ENCODE data around the gene PTPRU. TPM values are rescaled to one million over a fixed set of nuclear protein-coding genes. Genes with fewer than 3 reads are reported as not detected.

Gene PTPRU
- polyA plus RNA-seq, 2 of the 4 experiments (the other 2 are of a cell fraction) = 5.7 to 6.1 TPM

DNA sequence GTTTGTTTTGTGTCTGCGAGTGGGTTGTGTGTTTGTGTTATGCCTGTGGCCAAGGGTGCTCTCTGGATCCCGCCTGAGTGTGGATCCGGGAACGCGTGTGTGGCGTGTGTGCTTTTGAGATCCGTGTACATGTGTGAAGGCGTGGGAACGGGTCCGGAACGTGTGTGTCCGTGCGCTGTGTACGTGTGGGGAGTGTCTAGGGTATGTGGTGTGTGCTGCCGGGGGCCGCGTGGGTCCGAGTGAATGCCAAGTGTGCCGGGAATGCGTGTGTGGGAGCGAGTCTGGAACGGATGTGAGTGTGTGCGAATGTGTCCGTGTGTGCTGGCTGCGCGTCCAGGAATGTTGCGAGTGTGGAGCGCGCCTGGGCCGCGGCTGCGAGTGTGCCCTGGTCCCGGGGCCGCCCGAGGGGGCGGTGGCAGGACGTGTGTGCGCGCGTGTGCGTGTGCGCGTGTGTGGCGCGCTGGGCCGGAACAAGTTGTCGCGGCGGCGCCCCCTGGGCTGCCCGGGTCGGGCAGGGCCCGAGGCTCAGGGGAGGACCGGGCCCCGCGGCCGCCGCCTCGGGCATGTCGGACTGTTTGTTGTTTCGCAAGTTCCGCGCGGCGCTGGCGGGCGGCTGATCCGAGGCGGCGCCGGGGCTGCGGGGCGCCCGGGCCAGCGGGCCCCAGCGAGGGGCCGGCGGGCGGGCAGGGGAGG, 953 bp downstream of the PTPRU start (continued):
- TF ChIP-seq, protein P1, sequence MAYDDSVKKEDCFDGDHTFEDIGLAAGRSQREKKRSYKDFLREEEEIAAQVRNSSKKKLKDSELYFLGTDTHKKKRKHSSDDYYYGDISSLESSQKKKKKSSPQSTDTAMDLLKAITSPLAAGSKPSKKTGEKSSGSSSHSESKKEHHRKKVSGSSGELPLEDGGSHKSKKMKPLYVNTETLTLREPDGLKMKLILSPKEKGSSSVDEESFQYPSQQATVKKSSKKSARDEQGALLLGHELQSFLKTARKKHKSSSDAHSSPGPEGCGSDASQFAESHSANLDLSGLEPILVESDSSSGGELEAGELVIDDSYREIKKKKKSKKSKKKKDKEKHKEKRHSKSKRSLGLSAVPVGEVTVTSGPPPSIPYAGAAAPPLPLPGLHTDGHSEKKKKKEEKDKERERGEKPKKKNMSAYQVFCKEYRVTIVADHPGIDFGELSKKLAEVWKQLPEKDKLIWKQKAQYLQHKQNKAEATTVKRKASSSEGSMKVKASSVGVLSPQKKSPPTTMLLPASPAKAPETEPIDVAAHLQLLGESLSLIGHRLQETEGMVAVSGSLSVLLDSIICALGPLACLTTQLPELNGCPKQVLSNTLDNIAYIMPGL (CRISPR knock-in tag; IDR thresholded peaks at IDR 0.05; ENCODE audit: borderline replicate concordance) = no peak
- TF ChIP-seq KDM1A (IDR thresholded peaks at IDR 0.05; ENCODE audit: low read depth) = no peak

DNA sequence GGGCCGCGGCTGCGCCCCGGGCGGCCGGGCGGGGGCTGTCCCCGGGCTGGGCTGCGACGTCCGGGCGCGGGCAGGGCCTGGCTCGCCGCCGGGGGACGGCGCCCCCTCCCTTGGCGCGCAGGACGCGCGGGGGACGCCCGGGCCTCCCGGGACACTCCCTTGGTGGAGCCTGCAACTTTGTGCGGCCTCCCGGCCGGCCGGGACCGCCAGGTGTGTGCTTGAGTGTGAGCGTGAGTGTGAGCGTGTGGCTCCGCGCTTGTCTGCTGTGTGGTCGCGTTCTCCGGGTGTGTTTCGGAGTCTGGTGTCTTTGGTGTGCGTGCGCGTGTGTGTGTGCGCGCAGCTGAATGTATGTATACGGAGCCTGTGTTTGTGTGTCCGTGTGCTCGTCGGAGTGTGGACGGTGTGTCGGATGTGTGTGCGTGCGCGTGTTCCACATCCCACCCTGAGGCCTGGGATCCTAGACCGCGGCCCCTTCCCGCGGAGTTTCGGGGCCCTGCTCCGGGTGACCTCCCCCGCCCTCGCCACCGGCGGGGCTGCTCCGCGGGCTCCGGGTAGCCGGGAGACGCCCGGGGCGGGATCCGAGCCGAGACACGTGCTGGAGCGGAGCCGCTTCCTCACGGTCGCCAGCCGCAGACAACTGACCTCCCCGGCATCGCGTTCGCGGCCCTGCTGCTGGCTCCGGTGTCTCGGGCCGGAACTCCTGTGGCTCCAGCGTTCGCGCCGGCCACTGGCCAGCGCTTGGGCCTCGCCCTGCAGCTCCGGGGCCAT, 1.7 kb downstream of the PTPRU start:
- ChIA-PET POLR2A (no interaction called here), CTCF (interaction anchor here (1.2 to 2.1 kb wide), 2 partner anchors 7 to 94 kb away, joined by 3 to 5 read pairs; partner anchors contain the start of gene MECR)
- Histone ChIP-seq H3K4me1 (peaks cover 20% of the 10 kb centered on the region), H3K4me3 (peak overlapping the region; percentile 79), H3K4me2 (peak overlapping the region; percentile 100), H3K9me3 (no peaks in the 10 kb centered on the region), H3K27ac (peak overlapping the region; percentile 77 to 84)
- ATAC-seq (no peak), FAIRE-seq (no peak), DNase-seq (ENCODE audit: low read depth in 1 of 2, low spot score in 1 of 2) (peak in 1 of 2 experiments; percentile 12)
- TF ChIP-seq MAZ (IDR thresholded peaks at IDR 0.05; ENCODE audit: borderline replicate concordance, low read depth, low read length) = no peak
- no peak for TF ChIP-seq KDM1A (IDR thresholded peaks at IDR 0.05; ENCODE audit: low read depth)
- no peak for TF ChIP-seq JUN (IDR thresholded peaks at IDR 0.05)
- no peak for TF ChIP-seq CBX2 (IDR thresholded peaks at IDR 0.05; ENCODE audit: borderline replicate concordance, low read depth)
- no peak for TF ChIP-seq SMC3 (IDR thresholded peaks at IDR 0.05)
- 77% methylated on average over 64 of the region's 93 CpGs for WGBS (ENCODE audit: missing lambda C conversion rate)

DNA sequence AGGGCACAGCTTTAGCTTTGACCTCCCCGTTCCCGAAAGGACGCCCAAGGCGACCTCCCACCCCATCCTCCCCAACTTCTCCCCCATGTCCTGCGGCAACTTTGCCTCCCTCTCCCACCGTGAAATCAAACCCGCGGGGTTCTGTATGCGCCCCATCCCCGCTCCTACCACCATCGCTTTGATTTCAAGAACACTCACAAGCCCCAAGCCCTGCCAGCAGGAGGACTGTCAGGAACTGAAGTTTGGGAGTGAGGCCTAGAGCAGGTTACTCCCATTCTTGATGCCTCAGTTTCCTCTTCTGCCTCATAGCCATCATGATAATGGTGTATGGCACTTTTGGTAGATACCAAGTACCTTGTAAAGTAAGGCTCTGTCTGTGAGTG, 2.3 kb downstream of the PTPRU start:
- Histone ChIP-seq H3K27ac (peak overlapping the region; percentile 54 to 84), H3K4me1 (peaks cover 20% of the 10 kb centered on the region), H3K4me3 (no peak overlapping the region), H3K4me2 (peak overlapping the region; percentile 100), H3K9me3 (no peaks in the 10 kb centered on the region)
- ATAC-seq (no peak), FAIRE-seq (no peak), DNase-seq (ENCODE audit: low read depth in 1 of 2, low spot score in 1 of 2) (no peak)
- WGBS (ENCODE audit: missing lambda C conversion rate) = 97% methylated on average over 11 of the region's 11 CpGs
- POLR2A ChIA-PET = no interaction called here
- CTCF ChIA-PET = interaction anchor here (0.9 to 2.1 kb wide), 3 partner anchors 8 to 610 kb away, joined by 3 to 5 read pairs (median 3); partner anchors contain the start of gene MECR
- TF ChIP-seq JUNB (IDR thresholded peaks at IDR 0.05) (no peak), ZSCAN20 (CRISPR knock-in tag; IDR thresholded peaks at IDR 0.05) (no peak), RCOR1 (IDR thresholded peaks at IDR 0.05; ENCODE audit: low read depth, low read length) (no peak), FOSB (CRISPR knock-in tag; IDR thresholded peaks at IDR 0.05) (no peak), CHD4 (IDR thresholded peaks at IDR 0.05; ENCODE audit: borderline replicate concordance) (no peak), PHF8 (IDR thresholded peaks at IDR 0.05; ENCODE audit: borderline replicate concordance, low read depth) (no peak), ZNF302 (CRISPR knock-in tag; IDR thresholded peaks at IDR 0.05) (no peak), HEYL (CRISPR knock-in tag; IDR thresholded peaks at IDR 0.05) (no peak), CHD2 (IDR thresholded peaks at IDR 0.05; ENCODE audit: low read length, partially characterized antibody) (no peak)
- TF ChIP-seq, protein P2, sequence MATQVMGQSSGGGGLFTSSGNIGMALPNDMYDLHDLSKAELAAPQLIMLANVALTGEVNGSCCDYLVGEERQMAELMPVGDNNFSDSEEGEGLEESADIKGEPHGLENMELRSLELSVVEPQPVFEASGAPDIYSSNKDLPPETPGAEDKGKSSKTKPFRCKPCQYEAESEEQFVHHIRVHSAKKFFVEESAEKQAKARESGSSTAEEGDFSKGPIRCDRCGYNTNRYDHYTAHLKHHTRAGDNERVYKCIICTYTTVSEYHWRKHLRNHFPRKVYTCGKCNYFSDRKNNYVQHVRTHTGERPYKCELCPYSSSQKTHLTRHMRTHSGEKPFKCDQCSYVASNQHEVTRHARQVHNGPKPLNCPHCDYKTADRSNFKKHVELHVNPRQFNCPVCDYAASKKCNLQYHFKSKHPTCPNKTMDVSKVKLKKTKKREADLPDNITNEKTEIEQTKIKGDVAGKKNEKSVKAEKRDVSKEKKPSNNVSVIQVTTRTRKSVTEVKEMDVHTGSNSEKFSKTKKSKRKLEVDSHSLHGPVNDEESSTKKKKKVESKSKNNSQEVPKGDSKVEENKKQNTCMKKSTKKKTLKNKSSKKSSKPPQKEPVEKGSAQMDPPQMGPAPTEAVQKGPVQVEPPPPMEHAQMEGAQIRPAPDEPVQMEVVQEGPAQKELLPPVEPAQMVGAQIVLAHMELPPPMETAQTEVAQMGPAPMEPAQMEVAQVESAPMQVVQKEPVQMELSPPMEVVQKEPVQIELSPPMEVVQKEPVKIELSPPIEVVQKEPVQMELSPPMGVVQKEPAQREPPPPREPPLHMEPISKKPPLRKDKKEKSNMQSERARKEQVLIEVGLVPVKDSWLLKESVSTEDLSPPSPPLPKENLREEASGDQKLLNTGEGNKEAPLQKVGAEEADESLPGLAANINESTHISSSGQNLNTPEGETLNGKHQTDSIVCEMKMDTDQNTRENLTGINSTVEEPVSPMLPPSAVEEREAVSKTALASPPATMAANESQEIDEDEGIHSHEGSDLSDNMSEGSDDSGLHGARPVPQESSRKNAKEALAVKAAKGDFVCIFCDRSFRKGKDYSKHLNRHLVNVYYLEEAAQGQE (IDR thresholded peaks at IDR 0.05) = no peak
- TF ChIP-seq, protein P3, sequence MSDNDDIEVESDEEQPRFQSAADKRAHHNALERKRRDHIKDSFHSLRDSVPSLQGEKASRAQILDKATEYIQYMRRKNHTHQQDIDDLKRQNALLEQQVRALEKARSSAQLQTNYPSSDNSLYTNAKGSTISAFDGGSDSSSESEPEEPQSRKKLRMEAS (IDR thresholded peaks at IDR 0.05) = no peak
- TF ChIP-seq, protein P4, sequence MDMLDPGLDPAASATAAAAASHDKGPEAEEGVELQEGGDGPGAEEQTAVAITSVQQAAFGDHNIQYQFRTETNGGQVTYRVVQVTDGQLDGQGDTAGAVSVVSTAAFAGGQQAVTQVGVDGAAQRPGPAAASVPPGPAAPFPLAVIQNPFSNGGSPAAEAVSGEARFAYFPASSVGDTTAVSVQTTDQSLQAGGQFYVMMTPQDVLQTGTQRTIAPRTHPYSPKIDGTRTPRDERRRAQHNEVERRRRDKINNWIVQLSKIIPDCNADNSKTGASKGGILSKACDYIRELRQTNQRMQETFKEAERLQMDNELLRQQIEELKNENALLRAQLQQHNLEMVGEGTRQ (IDR thresholded peaks at IDR 0.05) = no peak
- TF ChIP-seq, protein P5, sequence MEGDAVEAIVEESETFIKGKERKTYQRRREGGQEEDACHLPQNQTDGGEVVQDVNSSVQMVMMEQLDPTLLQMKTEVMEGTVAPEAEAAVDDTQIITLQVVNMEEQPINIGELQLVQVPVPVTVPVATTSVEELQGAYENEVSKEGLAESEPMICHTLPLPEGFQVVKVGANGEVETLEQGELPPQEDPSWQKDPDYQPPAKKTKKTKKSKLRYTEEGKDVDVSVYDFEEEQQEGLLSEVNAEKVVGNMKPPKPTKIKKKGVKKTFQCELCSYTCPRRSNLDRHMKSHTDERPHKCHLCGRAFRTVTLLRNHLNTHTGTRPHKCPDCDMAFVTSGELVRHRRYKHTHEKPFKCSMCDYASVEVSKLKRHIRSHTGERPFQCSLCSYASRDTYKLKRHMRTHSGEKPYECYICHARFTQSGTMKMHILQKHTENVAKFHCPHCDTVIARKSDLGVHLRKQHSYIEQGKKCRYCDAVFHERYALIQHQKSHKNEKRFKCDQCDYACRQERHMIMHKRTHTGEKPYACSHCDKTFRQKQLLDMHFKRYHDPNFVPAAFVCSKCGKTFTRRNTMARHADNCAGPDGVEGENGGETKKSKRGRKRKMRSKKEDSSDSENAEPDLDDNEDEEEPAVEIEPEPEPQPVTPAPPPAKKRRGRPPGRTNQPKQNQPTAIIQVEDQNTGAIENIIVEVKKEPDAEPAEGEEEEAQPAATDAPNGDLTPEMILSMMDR (IDR thresholded peaks at IDR 0.05) = no peak
- TF ChIP-seq, protein P6, sequence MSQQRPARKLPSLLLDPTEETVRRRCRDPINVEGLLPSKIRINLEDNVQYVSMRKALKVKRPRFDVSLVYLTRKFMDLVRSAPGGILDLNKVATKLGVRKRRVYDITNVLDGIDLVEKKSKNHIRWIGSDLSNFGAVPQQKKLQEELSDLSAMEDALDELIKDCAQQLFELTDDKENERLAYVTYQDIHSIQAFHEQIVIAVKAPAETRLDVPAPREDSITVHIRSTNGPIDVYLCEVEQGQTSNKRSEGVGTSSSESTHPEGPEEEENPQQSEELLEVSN (IDR thresholded peaks at IDR 0.05; ENCODE audit: borderline replicate concordance, low read depth) = no peak
